Dermis blood vessel endothelial cell (primary cell): Measurements from ENCODE around the gene BRCC3. TPM values are rescaled to one million over a fixed set of nuclear protein-coding genes. Genes with fewer than 3 reads are reported as not detected.

Experiments
- DNase-seq: peaks from one replicate; pipeline ENCODE4 v3.0.0; 2010
- total RNA-seq: library from RNA; depleted of rRNA; stranded (reverse); fragments of >200 nt; gene quantifications from 2 replicates; pipeline ENCODE4 v1.2.3, GENCODE V29; 2014

The BRCC3 gene
- total RNA-seq, 1 donor from 2014 or later, result 17.4 TPM

DNA sequence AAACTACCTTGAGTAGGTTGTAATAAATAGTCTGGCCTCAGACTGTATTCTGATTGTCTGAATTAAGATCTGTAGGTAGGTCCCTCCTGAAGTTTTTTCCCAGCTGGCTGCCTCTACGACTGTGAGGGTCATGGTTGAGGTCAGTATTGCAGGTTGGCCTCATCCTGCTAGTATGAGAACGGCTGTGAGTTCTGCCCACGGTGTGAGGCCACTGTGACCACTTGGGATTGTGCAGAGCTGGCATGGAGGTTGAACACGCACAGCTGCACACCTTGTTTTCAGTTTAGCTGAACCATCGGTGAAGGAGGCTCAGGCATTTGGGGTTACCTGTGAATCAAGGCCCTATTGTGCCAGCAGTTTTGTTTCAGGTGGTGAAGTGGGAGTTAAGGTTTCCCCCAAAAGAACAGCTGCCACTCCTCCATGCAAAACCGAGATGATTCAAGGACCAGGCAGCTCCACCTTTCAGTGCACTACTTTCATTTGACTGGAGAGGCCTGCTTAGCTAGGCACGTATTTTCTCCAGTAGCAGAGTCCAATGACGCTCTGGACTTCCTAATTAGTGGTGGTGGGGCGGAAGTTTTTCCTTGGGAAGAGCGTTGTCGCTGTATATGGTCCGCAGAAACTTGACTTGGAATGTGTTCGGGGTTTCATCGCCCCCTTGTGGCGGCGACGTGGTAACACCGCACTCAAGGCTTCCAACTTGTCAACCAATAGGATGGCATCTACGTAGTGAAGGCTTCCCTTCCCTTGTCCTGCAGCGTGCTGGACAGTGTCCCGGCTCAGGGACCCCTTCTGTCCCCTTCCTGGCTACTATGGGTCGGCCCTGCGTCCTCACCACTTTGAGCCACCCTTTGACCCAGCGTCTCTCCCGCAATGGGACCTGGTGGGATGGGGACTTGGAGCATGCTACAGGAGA, 14.2 kb upstream of the BRCC3 start:
- DNase-seq, result peak; percentile 87

- DNase-seq, result no peak
Measured at GRCh38 chrX:155061760-155062159, 9.5 kb upstream of the BRCC3 start.

- no peak for DNase-seq
Measured at GRCh38 chrX:155065035-155065734, 6.1 kb upstream of the BRCC3 start.

- peak; percentile 66 for DNase-seq
Measured at GRCh38 chrX:155068165-155068564, 3.1 kb upstream of the BRCC3 start.

- DNase-seq, result no peak
Measured at GRCh38 chrX:155069414-155069813, 1.9 kb upstream of the BRCC3 start.

- peak; percentile 14 for DNase-seq
Measured at GRCh38 chrX:155070038-155070437, 1.3 kb upstream of the BRCC3 start.

DNA sequence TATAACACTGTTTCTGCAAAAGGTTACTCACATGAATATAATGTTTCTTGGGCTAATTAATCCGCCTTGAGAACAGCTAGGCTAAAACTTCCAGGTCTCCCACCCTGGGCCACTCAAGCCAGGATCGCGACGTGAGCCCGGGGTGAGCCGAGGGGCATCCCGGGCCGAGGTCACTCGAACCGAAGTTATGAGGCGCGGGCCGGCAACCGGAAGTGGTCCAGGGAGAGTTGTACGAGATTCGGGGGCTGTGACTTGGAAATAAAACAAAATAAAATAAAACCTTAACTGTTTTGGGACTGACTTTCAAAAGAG, 689 bp upstream of the BRCC3 start:
- no peak for DNase-seq

GRCh38 chrX:155071694-155072280, 479 bp downstream of the BRCC3 start:
- peak; percentile 34 for DNase-seq

DNA sequence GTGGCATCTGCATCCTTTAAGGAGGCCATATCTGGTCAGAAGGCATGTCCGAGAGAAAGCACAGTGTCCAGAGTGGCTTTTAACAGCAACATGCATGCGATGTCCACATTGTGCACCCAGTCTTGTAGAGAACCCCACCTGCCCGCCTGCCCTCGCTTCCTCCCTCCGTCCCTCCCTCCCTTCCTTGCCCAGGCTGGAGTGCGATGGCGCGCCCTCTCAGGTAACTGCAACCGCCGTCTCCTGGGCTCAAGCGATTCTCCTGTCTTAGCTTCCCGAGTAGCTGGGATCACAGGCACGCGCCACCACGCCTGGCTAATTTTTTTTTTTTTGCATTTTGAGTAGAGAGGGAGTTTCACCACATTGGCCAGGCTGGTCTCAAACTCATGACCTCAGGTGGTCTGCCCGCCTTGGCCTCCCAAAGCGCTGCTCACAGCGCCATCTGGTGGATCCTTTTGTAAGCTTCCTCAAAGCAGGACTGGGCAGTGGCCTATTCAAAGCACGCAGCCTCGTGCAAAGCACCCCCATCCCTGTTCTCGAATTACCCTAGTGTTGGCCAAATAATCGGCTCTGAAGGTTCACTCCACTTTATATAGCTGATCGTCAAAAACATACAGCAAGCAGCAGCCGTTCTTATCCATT, 15.0 kb downstream of the BRCC3 start:
- peak; percentile 34 for DNase-seq

- no peak for DNase-seq
Measured at GRCh38 chrX:155086961-155087735, 15.8 kb downstream of the BRCC3 start.

DNA sequence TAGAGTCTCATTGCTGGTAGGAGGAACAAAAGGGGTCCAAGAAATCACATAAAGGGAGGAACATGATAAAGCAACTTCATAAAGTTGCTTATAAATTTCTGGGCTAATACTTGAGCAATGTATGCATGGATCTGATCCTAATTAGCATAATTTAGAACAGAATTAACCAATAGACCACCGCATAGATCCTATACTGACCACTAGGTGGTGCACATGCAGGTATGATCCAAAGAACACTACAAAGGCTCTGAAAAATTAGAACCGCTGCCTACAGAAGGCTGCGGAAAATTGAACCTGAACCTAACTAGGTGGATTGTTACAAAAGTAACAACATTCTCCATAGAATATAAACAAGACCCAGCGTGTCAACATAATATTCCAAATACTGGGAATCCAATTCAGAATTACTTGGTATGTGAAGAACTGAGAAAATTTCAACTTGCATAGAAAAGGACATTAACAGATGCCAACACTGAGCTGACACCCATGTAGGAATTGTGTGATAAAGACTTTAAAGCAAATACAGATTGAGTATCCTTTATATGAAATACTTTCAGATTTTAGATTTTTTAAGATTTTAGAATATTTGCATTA, 23.3 kb downstream of the BRCC3 start:
- peak; percentile 53 for DNase-seq

DNA sequence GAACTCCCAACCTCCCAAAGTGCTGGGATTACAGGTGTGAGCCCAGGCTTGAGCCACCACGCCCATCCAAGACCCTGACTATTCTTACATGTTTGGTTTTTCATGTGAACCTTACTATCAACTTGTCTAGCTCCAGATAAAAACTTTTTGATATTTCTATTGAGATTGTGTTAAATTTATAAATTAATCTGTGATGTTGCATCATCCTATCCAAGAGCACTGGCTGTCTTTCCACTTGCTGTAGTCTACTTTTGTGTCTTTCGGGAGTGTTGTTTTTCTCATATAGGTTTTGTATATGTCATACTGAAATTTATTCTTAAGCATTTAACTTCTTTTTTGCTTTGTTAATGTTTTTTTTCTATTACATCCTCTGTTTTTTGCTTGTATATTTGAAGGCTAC, 34.6 kb downstream of the BRCC3 start:
- DNase-seq, result no peak

- no peak for DNase-seq
Measured at GRCh38 chrX:155108427-155108826, 37.1 kb downstream of the BRCC3 start.

- DNase-seq, result no peak
Measured at GRCh38 chrX:155112171-155112570, 40.9 kb downstream of the BRCC3 start.

GRCh38 chrX:155113097-155113496, 41.8 kb downstream of the BRCC3 start:
- no peak for DNase-seq

GRCh38 chrX:155115174-155115819, 44.0 kb downstream of the BRCC3 start:
- DNase-seq, result no peak

DNA sequence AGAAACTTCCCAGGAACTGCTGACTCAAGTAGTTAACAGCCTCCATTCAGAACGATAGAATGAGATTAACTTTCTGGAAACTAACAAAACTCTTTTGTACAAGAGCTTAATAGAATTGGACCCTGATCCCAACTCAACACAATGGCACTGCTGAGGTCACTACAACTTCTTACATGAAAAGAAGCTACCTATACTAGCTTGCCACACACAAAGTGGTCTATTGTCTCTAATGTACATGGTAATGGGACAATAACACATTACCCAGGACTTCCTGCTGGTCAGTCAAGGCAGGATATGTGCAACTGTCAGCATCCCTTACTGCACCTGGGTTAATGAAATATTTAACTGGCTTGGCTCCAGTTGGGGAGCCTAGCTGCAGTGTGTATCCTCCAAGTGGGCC, 56.2 kb downstream of the BRCC3 start:
- peak; percentile 3 for DNase-seq

- no peak for DNase-seq
Measured at GRCh38 chrX:155127940-155128339, 56.6 kb downstream of the BRCC3 start.

GRCh38 chrX:155132110-155132509, 60.8 kb downstream of the BRCC3 start:
- DNase-seq, result no peak

DNA sequence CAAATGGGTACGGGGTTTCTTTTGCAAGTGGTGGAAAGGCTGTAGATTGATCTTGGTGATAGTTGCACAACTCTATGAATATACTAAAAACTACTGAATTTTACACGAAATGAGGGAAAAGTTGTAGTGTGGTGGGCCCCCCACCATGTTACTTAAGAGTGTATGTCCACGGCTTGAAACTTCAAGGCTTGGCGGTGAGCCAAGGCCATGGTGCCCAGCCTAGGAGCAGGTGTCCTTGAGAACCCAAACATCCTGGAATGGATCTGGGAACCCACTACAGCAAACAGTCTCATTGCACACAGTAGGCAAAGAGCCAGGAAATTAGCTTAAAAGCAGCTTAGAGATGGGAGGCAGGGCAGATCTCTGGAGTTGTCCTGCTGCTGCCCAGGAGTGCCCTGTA, 62.9 kb downstream of the BRCC3 start:
- DNase-seq, result no peak

GRCh38 chrX:155143959-155144548, 72.7 kb downstream of the BRCC3 start:
- no peak for DNase-seq
